HepG2 (cell line): ENCODE results near the gene FBXO28. TPM values are rescaled to one million over a fixed set of nuclear protein-coding genes. Genes with fewer than 3 reads are reported as not detected.

ENCODE experiments used
- ATAC-seq: fragments of 200-7000 bp; cut with Tn5 transposase; 3 replicates; pipeline ENCODE4 v1.9.1; 2020; ENCODE audit warnings: mild to moderate bottlenecking, moderate library complexity
- BruUV-seq: library from RNA; stranded (reverse); fragments of 400-500 nt; replicated peaks from 2 replicates; lab custom pipeline; 2021; lab: Mats Ljungman, UMichigan
- CTCF ChIA-PET: fragments of 300-600 bp; formaldehyde crosslinking; extraction: SDS; loops from one replicate; lab custom pipeline; 2021; ENCODE audit warnings: low total read pairs, inconsistent platforms, low intra/inter-chr PET ratio; lab: Yijun Ruan, JAX
- POLR2A ChIA-PET: fragments of 350-600 bp; sonication (Branson Sonifier 250); formaldehyde crosslinking; loops from one replicate; lab custom pipeline; 2020; ENCODE audit warnings: antibody characterized with exemption, inconsistent platforms; lab: Yijun Ruan, JAX
- DNase-seq: peaks from one replicate; pipeline ENCODE4 v3.0.0-alpha.2; 2015; ENCODE audit warnings: low spot score
- FAIRE-seq: peaks from 3 replicates; lab custom pipeline; 2011; peaks lifted over from hg19 to GRCh38; lab: Jason Lieb, UNC
- H2AFZ ChIP-seq: one replicate; pipeline ENCODE4 v1.6.1; 2011; ENCODE audit warnings: low read length, inconsistent platforms
- H3K27ac ChIP-seq: fragments of 300-600 bp; 3 replicates; pipeline ENCODE4 v1.8.0; 2011; ENCODE audit warnings: mixed run types, mild to moderate bottlenecking, mixed read lengths, low read length, inconsistent platforms; ENCODE audit not compliant: insufficient read depth; ENCODE audit errors: extremely low read length
- H3K27me3 ChIP-seq, 2 experiments: fragments of 200-600 bp in 1 of 2; 2 replicates in 1 of 2; 3 replicates in 1 of 2; pipeline versions ENCODE4 v1.6.0 to v1.8.0; 2011; ENCODE audit warnings: low read length in 2 of 2, mild to moderate bottlenecking in 2 of 2, moderate library complexity in 2 of 2, inconsistent platforms in 1 of 2; ENCODE audit not compliant: insufficient read depth in 2 of 2, control insufficient read depth in 1 of 2
- H3K36me3 ChIP-seq, 2 experiments: fragments of 200-600 bp in 1 of 2; replicated peaks in 1 of 2; 2 replicates in 1 of 2; 3 replicates in 1 of 2; pipeline versions ENCODE4 v1.5.1 to v1.8.0; 2011; ENCODE audit warnings: low read length in 2 of 2, inconsistent platforms in 1 of 2; ENCODE audit not compliant: insufficient read depth in 2 of 2, control insufficient read depth in 1 of 2
- H3K4me1 ChIP-seq: 2 replicates; pipeline ENCODE4 v1.5.1; 2012; ENCODE audit warnings: low read length, inconsistent platforms; ENCODE audit not compliant: insufficient read depth
- H3K4me2 ChIP-seq: 2 replicates; pipeline ENCODE4 v1.6.0; 2011; ENCODE audit warnings: low read depth, low read length, inconsistent platforms
- H3K4me3 ChIP-seq, 3 experiments: fragments of 200-600 bp in 1 of 3; sonication (generic), shearing (Covaris generic) in 1 of 3; replicated peaks in 1 of 3; 2 replicates each; pipeline ENCODE4 v1.5.1; 2011 to 2016; ENCODE audit warnings: low read length in 3 of 3, inconsistent platforms in 2 of 3, low read depth in 2 of 3, mild to moderate bottlenecking in 2 of 3, control low read depth in 1 of 3, mixed read lengths in 1 of 3; ENCODE audit not compliant: insufficient read depth in 1 of 3
- H3K79me2 ChIP-seq: one replicate; pipeline ENCODE4 v1.6.1; 2011; ENCODE audit warnings: low read length, inconsistent platforms; ENCODE audit not compliant: insufficient read depth
- H3K9ac ChIP-seq: 2 replicates; pipeline ENCODE4 v1.6.0; 2011; ENCODE audit warnings: mild to moderate bottlenecking, low read depth, low read length, inconsistent platforms; ENCODE audit not compliant: insufficient read depth
- H3K9me3 ChIP-seq: 2 replicates; pipeline ENCODE4 v1.5.1; 2012; ENCODE audit warnings: mild to moderate bottlenecking, low read length
- H4K20me1 ChIP-seq: 2 replicates; pipeline ENCODE4 v1.6.0; 2011; ENCODE audit warnings: inconsistent platforms, mild to moderate bottlenecking, low read length, moderate library complexity; ENCODE audit not compliant: insufficient read depth
- HOXA9 ChIP-seq: sonication (generic); formaldehyde crosslinking; IDR thresholded peaks from 2 replicates; pipeline ENCODE4 v1.8.1; 2022; ENCODE audit warnings: missing genetic modification reagents, mild to moderate bottlenecking, moderate library complexity, borderline replicate concordance
- SATB2 ChIP-seq: sonication (generic); formaldehyde crosslinking; IDR thresholded peaks from 2 replicates; pipeline ENCODE4 v1.5.0; 2020; ENCODE audit warnings: missing genetic modification reagents
- ZGPAT ChIP-seq: IDR thresholded peaks from 2 replicates; pipeline ENCODE4 v1.6.1; 2016; ENCODE audit warnings: mild to moderate bottlenecking
- ZKSCAN1 ChIP-seq: fragments of 150-350 bp; IDR thresholded peaks from 2 replicates; pipeline ENCODE4 v1.6.1; 2014; ENCODE audit warnings: low read length
- ZNF451 ChIP-seq: sonication (generic); formaldehyde crosslinking; IDR thresholded peaks from 2 replicates; pipeline ENCODE4 v1.5.0; 2020; ENCODE audit warnings: mild to moderate bottlenecking, missing genetic modification reagents
- WGBS: methylation state at CpG from one replicate; pipeline ENCODE4 v1.1.6; 2017; ENCODE audit warnings: low lambda C conversion rate; 5-methylcytosine and 5-hydroxymethylcytosine counted together
- in situ Hi-C: cut with HindIII; loops from 2 replicates; pipeline ENCODE4 v1.10.0; 2017; ENCODE audit warnings: low pct_unique_long_range_greater_than_20kb; ENCODE audit not compliant: extremely low pct_ligation_motif_present
- intact Hi-C: fragments of 100-400 bp; cut with micrococcal nuclease; formaldehyde crosslinking; loops from one replicate; pipeline ENCODE4 v1.10.0; 2022; ENCODE audit not compliant: unreplicated experiment
- polyA plus RNA-seq, 8 experiments: library from polyadenylated mRNA; depleted of rRNA in 3 of 8; stranded (reverse) in 7 of 8; unstranded in 1 of 8; fragments of >200 nt; fragmentation: Illumina TruSeq in 4 of 8; extraction: Trizol in 4 of 8; gene quantifications; 2 replicates each; pipeline versions ENCODE4 v1.2.1 to v1.2.3, GENCODE V29; 2011 to 2016; ENCODE audit warnings: low read depth in 4 of 8, missing spikeins in 1 of 8, mixed read lengths in 1 of 8; ENCODE audit not compliant: insufficient read depth in 1 of 8
- total RNA-seq, 5 experiments: library from RNA; depleted of rRNA; stranded (reverse); fragments of >200 nt; fragmentation: Illumina TruSeq; extraction: Trizol; gene quantifications; 2 replicates each; pipeline ENCODE4 v1.2.3, GENCODE V29; 2016; ENCODE audit warnings: low read depth in 1 of 5
- TF ChIP-seq, protein P1 (sequence below): sonication (generic); formaldehyde crosslinking; IDR thresholded peaks from 2 replicates; pipeline ENCODE4 v1.4.0; 2020; ENCODE audit warnings: missing genetic modification reagents, borderline replicate concordance

Gene FBXO28
- total and polyA plus RNA-seq, 2 of the 13 experiments (the other 11 are each of a cell fraction or from before 2014, with no cell fraction given) = 8.5 to 29.1 TPM

- intact Hi-C loops = no loop called here
- no peaks in the 10 kb centered on the region for H4K20me1 ChIP-seq
- in situ Hi-C loops = no loop called here
- no peaks in the 10 kb centered on the region for H3K79me2 ChIP-seq
- 11% methylated on average over 3 of the region's 3 CpGs for WGBS
- ChIA-PET CTCF (no interaction called here), POLR2A (no interaction called here)
- DNase-seq (no peak), FAIRE-seq (no peak), ATAC-seq (no peak)
- no peaks in the 10 kb centered on the region for H3K9me3 ChIP-seq
- no peaks in the 10 kb centered on the region for H3K36me3 ChIP-seq
- H3K4me1 ChIP-seq = no peaks in the 10 kb centered on the region
- no TSS peak for BruUV-seq
- no peak overlapping the region for H3K27ac ChIP-seq
- H3K9ac ChIP-seq = no peak overlapping the region
- no peak overlapping the region for H3K4me2 ChIP-seq
- H3K27me3 ChIP-seq = peaks cover 0 to 8% of the 10 kb centered on the region in 2 experiments; a peak in 1 of 5 replicates
- TF ChIP-seq HOXA9 (CRISPR knock-in tag) (no peak), SATB2 (no peak), ZGPAT (no peak), ZKSCAN1 (no peak), ZNF451 (no peak)
- TF ChIP-seq, protein P1, sequence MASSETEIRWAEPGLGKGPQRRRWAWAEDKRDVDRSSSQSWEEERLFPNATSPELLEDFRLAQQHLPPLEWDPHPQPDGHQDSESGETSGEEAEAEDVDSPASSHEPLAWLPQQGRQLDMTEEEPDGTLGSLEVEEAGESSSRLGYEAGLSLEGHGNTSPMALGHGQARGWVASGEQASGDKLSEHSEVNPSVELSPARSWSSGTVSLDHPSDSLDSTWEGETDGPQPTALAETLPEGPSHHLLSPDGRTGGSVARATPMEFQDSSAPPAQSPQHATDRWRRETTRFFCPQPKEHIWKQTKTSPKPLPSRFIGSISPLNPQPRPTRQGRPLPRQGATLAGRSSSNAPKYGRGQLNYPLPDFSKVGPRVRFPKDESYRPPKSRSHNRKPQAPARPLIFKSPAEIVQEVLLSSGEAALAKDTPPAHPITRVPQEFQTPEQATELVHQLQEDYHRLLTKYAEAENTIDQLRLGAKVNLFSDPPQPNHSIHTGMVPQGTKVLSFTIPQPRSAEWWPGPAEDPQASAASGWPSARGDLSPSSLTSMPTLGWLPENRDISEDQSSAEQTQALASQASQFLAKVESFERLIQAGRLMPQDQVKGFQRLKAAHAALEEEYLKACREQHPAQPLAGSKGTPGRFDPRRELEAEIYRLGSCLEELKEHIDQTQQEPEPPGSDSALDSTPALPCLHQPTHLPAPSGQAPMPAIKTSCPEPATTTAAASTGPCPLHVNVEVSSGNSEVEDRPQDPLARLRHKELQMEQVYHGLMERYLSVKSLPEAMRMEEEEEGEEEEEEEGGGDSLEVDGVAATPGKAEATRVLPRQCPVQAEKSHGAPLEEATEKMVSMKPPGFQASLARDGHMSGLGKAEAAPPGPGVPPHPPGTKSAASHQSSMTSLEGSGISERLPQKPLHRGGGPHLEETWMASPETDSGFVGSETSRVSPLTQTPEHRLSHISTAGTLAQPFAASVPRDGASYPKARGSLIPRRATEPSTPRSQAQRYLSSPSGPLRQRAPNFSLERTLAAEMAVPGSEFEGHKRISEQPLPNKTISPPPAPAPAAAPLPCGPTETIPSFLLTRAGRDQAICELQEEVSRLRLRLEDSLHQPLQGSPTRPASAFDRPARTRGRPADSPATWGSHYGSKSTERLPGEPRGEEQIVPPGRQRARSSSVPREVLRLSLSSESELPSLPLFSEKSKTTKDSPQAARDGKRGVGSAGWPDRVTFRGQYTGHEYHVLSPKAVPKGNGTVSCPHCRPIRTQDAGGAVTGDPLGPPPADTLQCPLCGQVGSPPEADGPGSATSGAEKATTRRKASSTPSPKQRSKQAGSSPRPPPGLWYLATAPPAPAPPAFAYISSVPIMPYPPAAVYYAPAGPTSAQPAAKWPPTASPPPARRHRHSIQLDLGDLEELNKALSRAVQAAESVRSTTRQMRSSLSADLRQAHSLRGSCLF = no peak
- no peak overlapping the region for H2AFZ ChIP-seq
- no peak overlapping the region for H3K4me3 ChIP-seq
These were observed 24.3 kb upstream of the FBXO28 start for GRCh38 chr1:224089583-224089982.
